GM12874 (cell line): ENCODE results near the gene UBA7.

Experiments
- TF ChIP-seq, protein P1 (sequence below): IDR thresholded peaks from 2 replicates; pipeline ENCODE4 v1.5.1; 2011; ENCODE audit warnings: low read depth, mild to moderate bottlenecking, control low read depth, low read length, moderate library complexity; ENCODE audit not compliant: insufficient read depth

Gene UBA7

DNA sequence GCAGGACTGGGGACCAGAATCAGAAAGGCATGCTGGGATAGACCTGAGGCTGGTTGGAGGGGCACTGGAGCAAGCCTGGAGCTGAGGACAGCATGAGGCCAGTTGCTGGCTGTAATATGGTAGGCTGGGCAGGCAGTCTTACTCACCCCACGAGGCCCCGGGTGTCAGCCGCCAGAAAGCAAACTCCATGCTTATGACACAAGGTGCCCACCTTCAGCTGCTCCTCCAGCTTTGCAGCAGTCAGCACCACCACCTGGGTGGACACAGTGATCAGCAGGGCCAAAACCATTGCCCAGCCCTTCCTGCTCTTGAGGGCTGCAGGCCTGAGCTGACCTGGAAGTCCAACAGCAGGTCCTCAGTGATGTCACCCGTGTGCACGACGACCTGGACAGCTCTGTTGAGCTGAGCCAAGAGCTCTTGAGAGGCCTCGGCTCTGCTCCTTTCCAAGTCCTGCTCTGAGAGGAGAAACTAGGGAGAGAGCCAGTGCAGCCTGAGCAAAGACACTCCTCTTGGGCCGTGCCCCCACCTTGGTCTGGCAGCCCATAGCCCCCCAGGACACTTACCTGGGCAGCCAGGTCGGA is 747 bp downstream of the UBA7 start:
- TF ChIP-seq, protein P1, sequence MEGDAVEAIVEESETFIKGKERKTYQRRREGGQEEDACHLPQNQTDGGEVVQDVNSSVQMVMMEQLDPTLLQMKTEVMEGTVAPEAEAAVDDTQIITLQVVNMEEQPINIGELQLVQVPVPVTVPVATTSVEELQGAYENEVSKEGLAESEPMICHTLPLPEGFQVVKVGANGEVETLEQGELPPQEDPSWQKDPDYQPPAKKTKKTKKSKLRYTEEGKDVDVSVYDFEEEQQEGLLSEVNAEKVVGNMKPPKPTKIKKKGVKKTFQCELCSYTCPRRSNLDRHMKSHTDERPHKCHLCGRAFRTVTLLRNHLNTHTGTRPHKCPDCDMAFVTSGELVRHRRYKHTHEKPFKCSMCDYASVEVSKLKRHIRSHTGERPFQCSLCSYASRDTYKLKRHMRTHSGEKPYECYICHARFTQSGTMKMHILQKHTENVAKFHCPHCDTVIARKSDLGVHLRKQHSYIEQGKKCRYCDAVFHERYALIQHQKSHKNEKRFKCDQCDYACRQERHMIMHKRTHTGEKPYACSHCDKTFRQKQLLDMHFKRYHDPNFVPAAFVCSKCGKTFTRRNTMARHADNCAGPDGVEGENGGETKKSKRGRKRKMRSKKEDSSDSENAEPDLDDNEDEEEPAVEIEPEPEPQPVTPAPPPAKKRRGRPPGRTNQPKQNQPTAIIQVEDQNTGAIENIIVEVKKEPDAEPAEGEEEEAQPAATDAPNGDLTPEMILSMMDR = no peak

- TF ChIP-seq, protein P1 = no peak
Observed at GRCh38 chr3:49807431-49808114, 6.2 kb downstream of the UBA7 start.

- TF ChIP-seq, protein P1 = no peak
Observed at GRCh38 chr3:49806850-49807249, 6.9 kb downstream of the UBA7 start.

GRCh38 chr3:49805897-49806701 is 7.7 kb downstream of the UBA7 start:
- TF ChIP-seq, protein P1 = no peak

DNA sequence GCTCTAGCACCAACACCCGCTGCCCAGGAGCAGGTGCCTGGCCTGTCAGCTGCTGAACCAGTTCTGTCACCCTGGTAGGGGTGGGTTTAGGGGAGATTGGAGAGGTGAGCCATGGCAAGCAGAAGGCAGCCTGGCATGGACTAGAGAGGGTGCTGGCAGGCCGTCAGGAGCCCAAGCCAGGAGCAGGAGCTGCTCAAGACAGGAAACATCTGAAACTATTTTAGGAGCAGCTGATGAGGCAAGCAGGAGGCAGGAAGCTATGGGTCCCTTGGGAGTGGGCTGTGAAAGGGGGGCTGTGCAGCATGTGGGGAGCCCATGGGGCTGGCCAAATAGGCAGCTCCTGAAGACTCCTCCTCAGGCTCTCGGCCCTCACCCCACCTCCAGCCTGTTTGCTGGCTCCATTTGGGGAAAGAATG is 8.4 kb downstream of the UBA7 start:
- TF ChIP-seq, protein P1 = no peak

DNA sequence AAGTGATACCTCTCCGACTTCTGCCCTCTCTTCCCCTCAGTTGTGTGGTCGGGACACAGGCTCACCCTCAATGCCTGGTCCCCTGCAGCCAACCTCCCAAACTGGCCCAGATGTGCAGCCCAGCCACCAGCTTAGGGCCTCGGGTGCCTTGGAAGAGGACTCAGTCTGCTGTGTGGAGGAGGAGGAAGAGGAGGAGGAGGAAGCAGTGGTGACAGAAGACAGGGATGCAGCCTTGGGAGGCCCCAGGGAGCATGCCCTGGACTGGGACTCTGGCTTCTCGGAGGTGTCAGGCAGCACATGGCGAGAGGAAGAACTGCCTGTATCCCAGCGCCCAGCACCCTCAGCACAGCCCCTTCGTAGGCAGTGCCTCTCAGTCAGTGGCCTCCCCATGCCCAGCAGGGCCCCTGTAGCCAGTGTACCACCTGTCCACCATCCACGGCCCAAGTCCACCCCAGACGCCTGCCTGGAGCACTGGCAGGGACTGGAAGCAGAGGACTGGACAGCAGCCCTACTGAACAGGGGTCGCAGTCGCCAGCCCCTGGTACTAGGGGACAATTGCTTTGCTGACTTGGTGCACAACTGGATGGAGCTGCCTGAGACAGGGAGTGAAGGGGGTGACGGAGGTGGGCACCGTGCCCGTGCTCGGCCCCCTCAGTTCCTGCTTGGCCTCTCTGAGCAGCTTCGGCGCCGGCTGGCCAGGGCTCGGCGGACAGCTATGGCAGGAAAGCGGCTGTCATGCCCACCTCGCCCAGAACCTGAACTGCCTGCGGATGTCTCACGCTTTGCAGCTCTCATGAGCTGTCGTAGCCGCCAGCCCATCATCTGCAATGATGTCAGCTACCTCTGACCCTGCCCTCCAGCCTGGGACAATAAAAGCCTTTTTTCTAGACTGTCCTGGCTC is 9.4 kb downstream of the UBA7 start:
- TF ChIP-seq, protein P1 = no peak
